GM18861 (cell line): ENCODE results near the gene ZNF488.

ENCODE experiments used
- ATAC-seq: cut with Tn5 transposase; IDR thresholded peaks from one replicate; pipeline ENCODE4 v1.9.1; 2021; ENCODE audit not compliant: unreplicated experiment

Gene ZNF488

GRCh38 chr10:47383261-47384147, 589 bp downstream of the ZNF488 start:
- ATAC-seq, result no peak

- ATAC-seq, result no peak
Measured at GRCh38 chr10:47381427-47382379, 2.4 kb downstream of the ZNF488 start.

- ATAC-seq, result no peak
Measured at GRCh38 chr10:47381103-47381395, 3.0 kb downstream of the ZNF488 start.

- ATAC-seq, result no peak
Measured at GRCh38 chr10:47380341-47381102, 3.6 kb downstream of the ZNF488 start.

GRCh38 chr10:47379901-47380300, 4.2 kb downstream of the ZNF488 start:
- ATAC-seq, result no peak

- ATAC-seq, result no peak
Measured at GRCh38 chr10:47379445-47379785, 4.7 kb downstream of the ZNF488 start.

- ATAC-seq, result no peak
Measured at GRCh38 chr10:47378606-47379444, 5.3 kb downstream of the ZNF488 start.

GRCh38 chr10:47378183-47378510, 5.9 kb downstream of the ZNF488 start:
- ATAC-seq, result no peak

- no peak for ATAC-seq
Measured at GRCh38 chr10:47376522-47377220, 7.4 kb downstream of the ZNF488 start.

- ATAC-seq, result no peak
Measured at GRCh38 chr10:47374611-47375536, 9.2 kb downstream of the ZNF488 start.

- ATAC-seq, result no peak
Measured at GRCh38 chr10:47372726-47373125, 11.4 kb downstream of the ZNF488 start.

- ATAC-seq, result no peak
Measured at GRCh38 chr10:47371629-47372485, 12.2 kb downstream of the ZNF488 start.

- no peak for ATAC-seq
Measured at GRCh38 chr10:47370878-47371277, 13.2 kb downstream of the ZNF488 start.

GRCh38 chr10:47370015-47370767, 13.9 kb downstream of the ZNF488 start:
- no peak for ATAC-seq

GRCh38 chr10:47369251-47369894, 14.7 kb downstream of the ZNF488 start:
- ATAC-seq, result no peak

- no peak for ATAC-seq
Measured at GRCh38 chr10:47368431-47369180, 15.5 kb downstream of the ZNF488 start.
